ENCODE results near the gene CDH23. TPM values are rescaled to one million over a fixed set of nuclear protein-coding genes. Genes with fewer than 3 reads are reported as not detected.
A peak's percentile ranks its signal among the peaks of the same experiment; 100 is the strongest.

The CDH23 gene
- total and polyA plus RNA-seq, 10 of the 15 experiments (the other 5 are each of a cell fraction or from before 2014, with no cell fraction given), result 0.09 to 0.40 (median 0.15) TPM; not detected in 1

DNA sequence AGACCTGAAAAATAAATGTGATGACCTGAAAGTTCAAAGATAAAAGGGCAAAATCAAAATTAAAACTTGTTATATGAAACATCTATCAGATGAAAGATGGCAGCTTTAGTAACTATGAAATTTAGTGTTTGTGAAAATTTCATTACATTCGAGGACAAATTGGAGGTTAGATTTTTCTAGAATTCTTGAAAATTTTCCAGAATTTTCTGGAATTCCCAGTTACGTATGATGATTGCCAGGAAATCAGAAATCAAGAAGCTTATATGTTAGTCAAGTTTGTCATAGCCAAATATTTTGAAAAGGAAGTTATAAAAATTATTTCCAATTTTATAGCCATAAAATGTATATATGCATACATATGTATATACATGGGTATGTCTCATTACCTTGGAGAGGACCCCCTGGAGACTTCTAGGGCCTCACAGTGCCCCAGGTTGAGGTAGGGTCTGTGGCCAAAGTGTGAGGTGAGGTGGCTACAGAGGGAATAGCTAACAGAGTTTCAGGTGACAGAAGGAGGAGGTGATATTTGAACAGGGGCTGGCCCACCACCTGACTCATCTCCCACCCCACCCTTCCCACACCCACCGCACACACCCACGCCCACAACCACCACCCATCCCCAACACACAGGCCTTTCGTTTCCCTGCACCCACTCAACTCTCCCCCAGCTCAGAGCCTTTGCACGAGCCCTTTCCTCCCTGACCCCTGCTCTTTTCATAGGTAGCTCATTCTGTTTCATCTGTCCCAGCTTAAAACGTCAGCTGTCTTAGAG is 301.4 kb downstream of the CDH23 start (continued):
- peak; percentile 82 for TF ChIP-seq HDGF (IDR thresholded peaks at IDR 0.05)
- no peak for TF ChIP-seq NFYA (IDR thresholded peaks at IDR 0.05; ENCODE audit: borderline replicate concordance, low read depth, low read length)
- TF ChIP-seq, protein P1, sequence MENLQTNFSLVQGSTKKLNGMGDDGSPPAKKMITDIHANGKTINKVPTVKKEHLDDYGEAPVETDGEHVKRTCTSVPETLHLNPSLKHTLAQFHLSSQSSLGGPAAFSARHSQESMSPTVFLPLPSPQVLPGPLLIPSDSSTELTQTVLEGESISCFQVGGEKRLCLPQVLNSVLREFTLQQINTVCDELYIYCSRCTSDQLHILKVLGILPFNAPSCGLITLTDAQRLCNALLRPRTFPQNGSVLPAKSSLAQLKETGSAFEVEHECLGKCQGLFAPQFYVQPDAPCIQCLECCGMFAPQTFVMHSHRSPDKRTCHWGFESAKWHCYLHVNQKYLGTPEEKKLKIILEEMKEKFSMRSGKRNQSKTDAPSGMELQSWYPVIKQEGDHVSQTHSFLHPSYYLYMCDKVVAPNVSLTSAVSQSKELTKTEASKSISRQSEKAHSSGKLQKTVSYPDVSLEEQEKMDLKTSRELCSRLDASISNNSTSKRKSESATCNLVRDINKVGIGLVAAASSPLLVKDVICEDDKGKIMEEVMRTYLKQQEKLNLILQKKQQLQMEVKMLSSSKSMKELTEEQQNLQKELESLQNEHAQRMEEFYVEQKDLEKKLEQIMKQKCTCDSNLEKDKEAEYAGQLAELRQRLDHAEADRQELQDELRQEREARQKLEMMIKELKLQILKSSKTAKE (IDR thresholded peaks at IDR 0.05; ENCODE audit: low read depth, poor library complexity, severe bottlenecking), result no peak
- TF ChIP-seq MTA3 (IDR thresholded peaks at IDR 0.05; ENCODE audit: borderline replicate concordance, low read length), result peak; percentile 43; the same call in 1 of the 2 replicates
- no peak for TF ChIP-seq POLR2AphosphoS2 (IDR thresholded peaks at IDR 0.05; ENCODE audit: low read depth, low read length)
- TF ChIP-seq, protein P2, sequence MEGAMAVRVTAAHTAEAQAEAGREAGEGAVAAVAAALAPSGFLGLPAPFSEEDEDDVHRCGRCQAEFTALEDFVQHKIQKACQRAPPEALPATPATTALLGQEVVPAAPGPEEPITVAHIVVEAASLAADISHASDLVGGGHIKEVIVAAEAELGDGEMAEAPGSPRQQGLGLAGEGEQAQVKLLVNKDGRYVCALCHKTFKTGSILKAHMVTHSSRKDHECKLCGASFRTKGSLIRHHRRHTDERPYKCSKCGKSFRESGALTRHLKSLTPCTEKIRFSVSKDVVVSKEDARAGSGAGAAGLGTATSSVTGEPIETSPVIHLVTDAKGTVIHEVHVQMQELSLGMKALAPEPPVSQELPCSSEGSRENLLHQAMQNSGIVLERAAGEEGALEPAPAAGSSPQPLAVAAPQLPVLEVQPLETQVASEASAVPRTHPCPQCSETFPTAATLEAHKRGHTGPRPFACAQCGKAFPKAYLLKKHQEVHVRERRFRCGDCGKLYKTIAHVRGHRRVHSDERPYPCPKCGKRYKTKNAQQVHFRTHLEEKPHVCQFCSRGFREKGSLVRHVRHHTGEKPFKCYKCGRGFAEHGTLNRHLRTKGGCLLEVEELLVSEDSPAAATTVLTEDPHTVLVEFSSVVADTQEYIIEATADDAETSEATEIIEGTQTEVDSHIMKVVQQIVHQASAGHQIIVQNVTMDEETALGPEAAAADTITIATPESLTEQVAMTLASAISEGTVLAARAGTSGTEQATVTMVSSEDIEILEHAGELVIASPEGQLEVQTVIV (IDR thresholded peaks at IDR 0.05; ENCODE audit: borderline replicate concordance, partially characterized antibody), result no peak
- peak; percentile 60; the same call in 1 of the 2 replicates for TF ChIP-seq IRF4 (IDR thresholded peaks at IDR 0.05; ENCODE audit: low read depth, low read length)
- TF ChIP-seq, protein P3, sequence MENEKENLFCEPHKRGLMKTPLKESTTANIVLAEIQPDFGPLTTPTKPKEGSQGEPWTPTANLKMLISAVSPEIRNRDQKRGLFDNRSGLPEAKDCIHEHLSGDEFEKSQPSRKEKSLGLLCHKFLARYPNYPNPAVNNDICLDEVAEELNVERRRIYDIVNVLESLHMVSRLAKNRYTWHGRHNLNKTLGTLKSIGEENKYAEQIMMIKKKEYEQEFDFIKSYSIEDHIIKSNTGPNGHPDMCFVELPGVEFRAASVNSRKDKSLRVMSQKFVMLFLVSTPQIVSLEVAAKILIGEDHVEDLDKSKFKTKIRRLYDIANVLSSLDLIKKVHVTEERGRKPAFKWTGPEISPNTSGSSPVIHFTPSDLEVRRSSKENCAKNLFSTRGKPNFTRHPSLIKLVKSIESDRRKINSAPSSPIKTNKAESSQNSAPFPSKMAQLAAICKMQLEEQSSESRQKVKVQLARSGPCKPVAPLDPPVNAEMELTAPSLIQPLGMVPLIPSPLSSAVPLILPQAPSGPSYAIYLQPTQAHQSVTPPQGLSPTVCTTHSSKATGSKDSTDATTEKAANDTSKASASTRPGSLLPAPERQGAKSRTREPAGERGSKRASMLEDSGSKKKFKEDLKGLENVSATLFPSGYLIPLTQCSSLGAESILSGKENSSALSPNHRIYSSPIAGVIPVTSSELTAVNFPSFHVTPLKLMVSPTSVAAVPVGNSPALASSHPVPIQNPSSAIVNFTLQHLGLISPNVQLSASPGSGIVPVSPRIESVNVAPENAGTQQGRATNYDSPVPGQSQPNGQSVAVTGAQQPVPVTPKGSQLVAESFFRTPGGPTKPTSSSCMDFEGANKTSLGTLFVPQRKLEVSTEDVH (IDR thresholded peaks at IDR 0.05; ENCODE audit: low read depth, partially characterized antibody), result no peak
- TF ChIP-seq, protein P4, sequence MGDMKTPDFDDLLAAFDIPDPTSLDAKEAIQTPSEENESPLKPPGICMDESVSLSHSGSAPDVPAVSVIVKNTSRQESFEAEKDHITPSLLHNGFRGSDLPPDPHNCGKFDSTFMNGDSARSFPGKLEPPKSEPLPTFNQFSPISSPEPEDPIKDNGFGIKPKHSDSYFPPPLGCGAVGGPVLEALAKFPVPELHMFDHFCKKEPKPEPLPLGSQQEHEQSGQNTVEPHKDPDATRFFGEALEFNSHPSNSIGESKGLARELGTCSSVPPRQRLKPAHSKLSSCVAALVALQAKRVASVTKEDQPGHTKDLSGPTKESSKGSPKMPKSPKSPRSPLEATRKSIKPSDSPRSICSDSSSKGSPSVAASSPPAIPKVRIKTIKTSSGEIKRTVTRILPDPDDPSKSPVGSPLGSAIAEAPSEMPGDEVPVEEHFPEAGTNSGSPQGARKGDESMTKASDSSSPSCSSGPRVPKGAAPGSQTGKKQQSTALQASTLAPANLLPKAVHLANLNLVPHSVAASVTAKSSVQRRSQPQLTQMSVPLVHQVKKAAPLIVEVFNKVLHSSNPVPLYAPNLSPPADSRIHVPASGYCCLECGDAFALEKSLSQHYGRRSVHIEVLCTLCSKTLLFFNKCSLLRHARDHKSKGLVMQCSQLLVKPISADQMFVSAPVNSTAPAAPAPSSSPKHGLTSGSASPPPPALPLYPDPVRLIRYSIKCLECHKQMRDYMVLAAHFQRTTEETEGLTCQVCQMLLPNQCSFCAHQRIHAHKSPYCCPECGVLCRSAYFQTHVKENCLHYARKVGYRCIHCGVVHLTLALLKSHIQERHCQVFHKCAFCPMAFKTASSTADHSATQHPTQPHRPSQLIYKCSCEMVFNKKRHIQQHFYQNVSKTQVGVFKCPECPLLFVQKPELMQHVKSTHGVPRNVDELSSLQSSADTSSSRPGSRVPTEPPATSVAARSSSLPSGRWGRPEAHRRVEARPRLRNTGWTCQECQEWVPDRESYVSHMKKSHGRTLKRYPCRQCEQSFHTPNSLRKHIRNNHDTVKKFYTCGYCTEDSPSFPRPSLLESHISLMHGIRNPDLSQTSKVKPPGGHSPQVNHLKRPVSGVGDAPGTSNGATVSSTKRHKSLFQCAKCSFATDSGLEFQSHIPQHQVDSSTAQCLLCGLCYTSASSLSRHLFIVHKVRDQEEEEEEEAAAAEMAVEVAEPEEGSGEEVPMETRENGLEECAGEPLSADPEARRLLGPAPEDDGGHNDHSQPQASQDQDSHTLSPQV (IDR thresholded peaks at IDR 0.05), result no peak
- no peak for TF ChIP-seq HDAC2 (IDR thresholded peaks at IDR 0.05)
- TF ChIP-seq POLR2AphosphoS5 (IDR thresholded peaks at IDR 0.05; ENCODE audit: low read length), result no peak
- TF ChIP-seq KAT2A (conservative IDR thresholded peaks at IDR 0.05; ENCODE audit: control insufficient read depth, low read depth, low read length), result no peak
- no peak for TF ChIP-seq CEBPZ (IDR thresholded peaks at IDR 0.05; ENCODE audit: low read depth, low read length)

All from GM12878 (cell line).